ENCODE measurements around the gene PIF1.
A peak's percentile ranks its signal among the peaks of the same experiment; 100 is the strongest.

The PIF1 gene

GRCh38 chr15:64825431-64826294 lies at the start of gene PIF1:
Gene PIF1, minus strand, starts transcription at chr15:64825647. Its CDS starts 1,312 bp downstream, at chr15:64824335.
- DNase-seq: peak; percentile 100

- no peak for DNase-seq
Observed at GRCh38 chr15:64870353-64870752, 44.9 kb upstream of the PIF1 start.

- no peak for DNase-seq
Observed at GRCh38 chr15:64869501-64869900, 44.1 kb upstream of the PIF1 start.

- DNase-seq: no peak
Observed at GRCh38 chr15:64865998-64866520, 40.6 kb upstream of the PIF1 start.

GRCh38 chr15:64865126-64865997 lies 39.9 kb upstream of the PIF1 start:
- DNase-seq: no peak

GRCh38 chr15:64864068-64864467 lies 38.6 kb upstream of the PIF1 start:
- no peak for DNase-seq

GRCh38 chr15:64862408-64862807 lies 37.0 kb upstream of the PIF1 start:
- no peak for DNase-seq

- DNase-seq: no peak
Observed at GRCh38 chr15:64861960-64862359, 36.5 kb upstream of the PIF1 start.

GRCh38 chr15:64861331-64861730 lies 35.9 kb upstream of the PIF1 start:
- DNase-seq: no peak

GRCh38 chr15:64859226-64859625 lies 33.8 kb upstream of the PIF1 start:
- no peak for DNase-seq

GRCh38 chr15:64858021-64858575 lies 32.7 kb upstream of the PIF1 start:
- peak; percentile 56 for DNase-seq

GRCh38 chr15:64857421-64857820 lies 32.0 kb upstream of the PIF1 start:
- no peak for DNase-seq

- DNase-seq: no peak
Observed at GRCh38 chr15:64856429-64857145, 31.1 kb upstream of the PIF1 start.

GRCh38 chr15:64855205-64855975 lies 29.9 kb upstream of the PIF1 start:
- DNase-seq: no peak

- DNase-seq: no peak
Observed at GRCh38 chr15:64854526-64854925, 29.1 kb upstream of the PIF1 start.

- DNase-seq: no peak
Observed at GRCh38 chr15:64854041-64854440, 28.6 kb upstream of the PIF1 start.

- DNase-seq: peak; percentile 56
Observed at GRCh38 chr15:64851503-64851840, 26.0 kb upstream of the PIF1 start.

GRCh38 chr15:64850778-64851502 lies 25.5 kb upstream of the PIF1 start:
- no peak for DNase-seq

- no peak for DNase-seq
Observed at GRCh38 chr15:64847876-64848716, 22.6 kb upstream of the PIF1 start.

GRCh38 chr15:64847448-64847847 lies 22.0 kb upstream of the PIF1 start:
- DNase-seq: no peak
